ENCODE data around the gene RBAK.
"Not testable (repeated sequence)": the region's sequence is repeated elsewhere in the genome, so short reads cannot be mapped to it uniquely, and the experiment has no call there.

The RBAK gene

DNA sequence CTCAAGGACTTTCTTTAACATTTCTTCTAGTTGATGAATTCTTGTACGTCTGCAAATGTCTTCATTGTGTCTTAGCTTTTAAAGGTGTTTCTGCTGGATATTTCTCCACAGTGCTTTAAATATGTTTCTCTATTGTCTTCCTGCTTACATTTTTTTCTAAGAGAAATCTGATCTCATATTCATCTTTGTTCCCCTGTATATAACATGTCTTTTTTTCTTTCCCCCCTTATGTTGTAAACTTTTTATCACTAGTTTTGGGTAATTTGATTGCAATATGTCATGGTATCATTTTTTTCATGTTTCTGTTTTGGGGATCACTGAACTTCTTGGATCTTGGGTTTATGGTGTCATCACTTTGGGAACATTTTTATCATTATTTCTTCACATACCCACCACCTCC, 7.5 kb downstream of the RBAK start:
- DNase-seq (ENCODE audit: insufficient read length, low spot score), result no peak
- FAIRE-seq, result no peak
- TF ChIP-seq POU2F2 (IDR thresholded peaks at IDR 0.05; ENCODE audit: low read depth, low read length) (no peak), POLR2A (IDR thresholded peaks at IDR 0.05; ENCODE audit: low read depth, low read length) (no peak), TAF1 (IDR thresholded peaks at IDR 0.05; ENCODE audit: low read depth, low read length) (no peak), POLR2AphosphoS5 (IDR thresholded peaks at IDR 0.05; ENCODE audit: low read depth, low read length) (no peak), SPI1 (IDR thresholded peaks at IDR 0.05; ENCODE audit: low read depth, low read length) (no peak), PAX5 (IDR thresholded peaks at IDR 0.05; ENCODE audit: insufficient read depth, low read length, severe bottlenecking) (no peak)

DNA sequence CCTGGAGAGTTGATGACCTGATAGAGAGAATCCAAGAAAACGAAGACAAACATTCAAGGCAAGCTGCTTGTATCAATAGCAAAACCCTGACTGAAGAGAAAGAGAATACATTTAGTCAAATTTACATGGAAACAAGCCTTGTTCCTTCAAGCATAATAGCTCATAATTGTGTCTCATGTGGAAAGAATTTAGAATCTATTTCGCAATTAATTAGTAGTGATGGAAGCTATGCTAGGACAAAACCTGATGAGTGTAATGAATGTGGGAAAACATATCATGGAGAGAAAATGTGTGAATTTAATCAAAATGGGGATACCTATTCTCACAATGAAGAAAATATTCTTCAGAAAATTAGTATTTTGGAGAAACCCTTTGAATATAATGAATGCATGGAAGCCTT, 18.0 kb downstream of the RBAK start:
- no peak for DNase-seq (ENCODE audit: insufficient read length, low spot score)
- TF ChIP-seq PAX5 (IDR thresholded peaks at IDR 0.05; ENCODE audit: insufficient read depth, low read length, severe bottlenecking) (no peak), POLR2A (IDR thresholded peaks at IDR 0.05; ENCODE audit: low read depth, low read length) (no peak), TAF1 (IDR thresholded peaks at IDR 0.05; ENCODE audit: low read depth, low read length) (no peak), POLR2AphosphoS5 (IDR thresholded peaks at IDR 0.05; ENCODE audit: low read depth, low read length) (no peak), SPI1 (IDR thresholded peaks at IDR 0.05; ENCODE audit: low read depth, low read length) (no peak), POU2F2 (IDR thresholded peaks at IDR 0.05; ENCODE audit: low read depth, low read length) (no peak)
- FAIRE-seq, result no peak

DNA sequence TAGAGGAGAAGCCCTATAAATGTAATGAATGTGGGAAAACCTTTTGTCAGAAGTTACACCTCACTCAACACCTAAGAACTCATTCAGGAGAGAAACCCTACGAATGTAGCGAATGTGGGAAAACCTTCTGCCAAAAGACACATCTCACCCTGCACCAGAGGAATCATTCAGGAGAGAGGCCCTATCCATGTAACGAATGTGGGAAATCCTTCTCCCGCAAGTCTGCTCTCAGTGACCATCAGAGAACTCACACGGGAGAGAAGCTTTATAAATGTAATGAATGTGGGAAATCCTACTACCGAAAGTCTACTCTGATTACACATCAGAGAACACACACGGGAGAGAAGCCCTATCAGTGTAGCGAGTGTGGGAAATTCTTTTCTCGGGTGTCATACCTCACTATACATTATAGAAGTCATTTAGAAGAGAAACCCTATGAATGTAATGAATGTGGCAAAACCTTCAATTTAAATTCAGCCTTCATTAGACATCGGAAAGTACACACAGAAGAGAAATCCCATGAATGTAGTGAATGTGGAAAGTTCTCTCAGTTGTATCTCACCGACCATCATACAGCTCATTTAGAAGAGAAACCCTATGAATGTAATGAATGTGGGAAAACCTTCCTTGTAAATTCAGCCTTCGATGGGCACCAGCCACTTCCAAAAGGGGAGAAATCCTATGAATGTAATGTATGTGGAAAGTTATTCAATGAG, 18.9 kb downstream of the RBAK start:
- TF ChIP-seq SPI1 (IDR thresholded peaks at IDR 0.05; ENCODE audit: low read depth, low read length), result no peak
- no peak for TF ChIP-seq POU2F2 (IDR thresholded peaks at IDR 0.05; ENCODE audit: low read depth, low read length)
- no peak for TF ChIP-seq TAF1 (IDR thresholded peaks at IDR 0.05; ENCODE audit: low read depth, low read length)
- no peak for TF ChIP-seq PAX5 (IDR thresholded peaks at IDR 0.05; ENCODE audit: insufficient read depth, low read length, severe bottlenecking)
- no peak for TF ChIP-seq POLR2A (IDR thresholded peaks at IDR 0.05; ENCODE audit: low read depth, low read length)
- TF ChIP-seq POLR2AphosphoS5 (IDR thresholded peaks at IDR 0.05; ENCODE audit: low read depth, low read length), result no peak
- DNase-seq (ENCODE audit: insufficient read length, low spot score) (no peak), FAIRE-seq (no peak)

DNA sequence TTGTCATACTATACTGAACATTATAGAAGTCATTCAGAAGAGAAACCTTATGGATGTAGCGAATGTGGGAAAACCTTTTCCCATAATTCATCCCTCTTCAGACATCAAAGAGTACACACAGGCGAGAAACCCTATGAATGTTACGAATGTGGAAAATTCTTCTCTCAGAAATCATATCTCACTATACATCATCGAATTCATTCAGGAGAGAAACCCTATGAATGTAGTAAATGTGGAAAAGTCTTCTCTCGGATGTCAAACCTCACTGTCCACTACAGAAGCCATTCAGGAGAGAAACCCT, 19.4 kb downstream of the RBAK start:
- DNase-seq (ENCODE audit: insufficient read length, low spot score) (no peak), FAIRE-seq (peak; percentile 35)
- TF ChIP-seq POLR2A (IDR thresholded peaks at IDR 0.05; ENCODE audit: low read depth, low read length) (no peak), PAX5 (IDR thresholded peaks at IDR 0.05; ENCODE audit: insufficient read depth, low read length, severe bottlenecking) (no peak), POU2F2 (IDR thresholded peaks at IDR 0.05; ENCODE audit: low read depth, low read length) (no peak), TAF1 (IDR thresholded peaks at IDR 0.05; ENCODE audit: low read depth, low read length) (no peak), SPI1 (IDR thresholded peaks at IDR 0.05; ENCODE audit: low read depth, low read length) (no peak), POLR2AphosphoS5 (IDR thresholded peaks at IDR 0.05; ENCODE audit: low read depth, low read length) (no peak)

DNA sequence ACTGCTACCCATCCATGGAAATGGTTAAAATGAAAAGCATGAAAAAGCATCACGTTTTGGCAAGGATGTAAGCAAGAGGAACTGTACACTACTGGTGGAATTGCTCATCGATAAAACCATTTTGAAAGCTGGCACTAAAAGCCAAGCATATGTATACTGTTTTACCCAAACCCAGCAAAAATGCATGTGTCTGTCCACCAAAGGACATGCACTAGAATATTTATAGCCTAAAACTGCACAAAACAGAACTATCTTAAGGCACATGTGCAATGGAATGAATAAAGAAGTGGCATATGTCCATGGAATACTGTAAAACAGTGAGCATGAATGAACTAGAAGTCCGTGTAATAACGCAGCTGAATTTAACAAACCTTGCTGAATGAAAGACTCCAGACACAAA, 22.9 kb downstream of the RBAK start:
- DNase-seq (ENCODE audit: insufficient read length, low spot score) (no peak), FAIRE-seq (no peak)
- TF ChIP-seq TAF1 (IDR thresholded peaks at IDR 0.05; ENCODE audit: low read depth, low read length) (no peak), POLR2AphosphoS5 (IDR thresholded peaks at IDR 0.05; ENCODE audit: low read depth, low read length) (no peak), POLR2A (IDR thresholded peaks at IDR 0.05; ENCODE audit: low read depth, low read length) (peak; percentile 19; the same call in 1 of the 2 replicates), POU2F2 (IDR thresholded peaks at IDR 0.05; ENCODE audit: low read depth, low read length) (no peak)

DNA sequence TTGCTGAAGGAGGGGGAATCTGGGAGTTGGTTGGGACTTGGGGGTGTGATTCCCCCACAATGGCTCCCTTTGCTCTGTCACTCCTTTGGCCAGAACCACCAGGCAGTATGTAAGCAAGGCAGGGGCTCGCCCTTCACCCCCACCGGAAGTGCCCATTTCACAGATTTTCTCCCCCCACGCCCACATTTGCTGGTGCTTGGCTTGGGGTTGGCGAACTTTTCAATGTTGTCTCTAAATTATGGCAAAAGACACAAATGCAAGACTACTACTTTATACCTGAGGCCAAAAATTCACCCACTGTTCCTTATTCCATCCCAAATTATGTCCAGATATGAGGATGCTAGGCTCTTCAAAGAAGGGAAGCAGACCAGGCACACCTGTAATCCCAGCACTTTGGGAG, 24.5 kb downstream of the RBAK start:
- TF ChIP-seq TAF1 (IDR thresholded peaks at IDR 0.05; ENCODE audit: low read depth, low read length), result no peak
- TF ChIP-seq SPI1 (IDR thresholded peaks at IDR 0.05; ENCODE audit: low read depth, low read length), result no peak
- TF ChIP-seq POLR2A (IDR thresholded peaks at IDR 0.05; ENCODE audit: low read depth, low read length), result no peak
- TF ChIP-seq PAX5 (IDR thresholded peaks at IDR 0.05; ENCODE audit: insufficient read depth, low read length, severe bottlenecking), result no peak
- no peak for TF ChIP-seq POU2F2 (IDR thresholded peaks at IDR 0.05; ENCODE audit: low read depth, low read length)
- no peak for TF ChIP-seq POLR2AphosphoS5 (IDR thresholded peaks at IDR 0.05; ENCODE audit: low read depth, low read length)
- no peak for FAIRE-seq

DNA sequence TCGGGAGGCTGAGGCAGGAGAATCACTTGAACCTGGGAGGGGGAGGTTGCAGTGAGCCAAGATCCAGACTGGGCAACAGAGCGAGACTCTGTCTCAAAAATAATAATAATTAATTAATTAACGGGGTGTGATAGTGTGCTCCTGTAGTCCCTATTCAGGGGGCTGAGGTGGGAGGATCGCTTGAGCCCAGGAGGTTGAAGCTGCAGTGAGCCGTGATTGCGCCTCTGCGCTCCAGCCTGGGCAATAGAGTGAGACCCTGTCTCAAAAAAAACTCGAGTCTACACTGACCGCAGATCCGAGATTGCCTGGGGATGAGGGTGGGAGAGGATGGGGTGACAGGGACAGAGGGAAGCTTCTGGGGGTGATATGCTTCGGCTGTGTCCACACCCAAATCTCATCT, 29.5 kb downstream of the RBAK start:
- FAIRE-seq; DNase-seq (ENCODE audit: insufficient read length, low spot score): not testable (repeated sequence)

More for the DNA sequence above, 24.5 kb downstream of the RBAK start:
- no peak for DNase-seq (ENCODE audit: insufficient read length, low spot score)

DNA sequence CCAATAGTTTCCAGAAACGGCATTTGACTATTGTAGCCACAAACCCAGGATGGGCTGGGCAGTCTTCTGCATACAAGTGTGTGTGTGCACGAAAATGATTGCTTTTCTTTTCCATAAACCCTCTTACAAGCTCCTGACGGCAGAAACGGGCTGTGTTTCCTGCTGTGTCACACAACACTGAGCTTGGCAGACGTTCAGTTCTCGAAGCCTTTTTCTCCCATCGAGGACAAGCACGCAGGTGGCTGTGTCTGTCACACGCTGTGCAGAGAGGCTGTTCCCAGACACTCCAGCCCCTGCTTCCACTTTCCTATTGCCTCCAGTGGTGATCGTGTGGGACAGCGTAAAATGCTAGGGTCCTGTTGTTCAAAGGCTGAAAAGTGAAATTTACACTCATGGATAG, 32.1 kb downstream of the RBAK start:
- TF ChIP-seq POU2F2 (IDR thresholded peaks at IDR 0.05; ENCODE audit: low read depth, low read length) (no peak), TAF1 (IDR thresholded peaks at IDR 0.05; ENCODE audit: low read depth, low read length) (no peak), SPI1 (IDR thresholded peaks at IDR 0.05; ENCODE audit: low read depth, low read length) (no peak), POLR2AphosphoS5 (IDR thresholded peaks at IDR 0.05; ENCODE audit: low read depth, low read length) (no peak), PAX5 (IDR thresholded peaks at IDR 0.05; ENCODE audit: insufficient read depth, low read length, severe bottlenecking) (no peak), POLR2A (IDR thresholded peaks at IDR 0.05; ENCODE audit: low read depth, low read length) (no peak)
- FAIRE-seq (no peak), DNase-seq (ENCODE audit: insufficient read length, low spot score) (no peak)

DNA sequence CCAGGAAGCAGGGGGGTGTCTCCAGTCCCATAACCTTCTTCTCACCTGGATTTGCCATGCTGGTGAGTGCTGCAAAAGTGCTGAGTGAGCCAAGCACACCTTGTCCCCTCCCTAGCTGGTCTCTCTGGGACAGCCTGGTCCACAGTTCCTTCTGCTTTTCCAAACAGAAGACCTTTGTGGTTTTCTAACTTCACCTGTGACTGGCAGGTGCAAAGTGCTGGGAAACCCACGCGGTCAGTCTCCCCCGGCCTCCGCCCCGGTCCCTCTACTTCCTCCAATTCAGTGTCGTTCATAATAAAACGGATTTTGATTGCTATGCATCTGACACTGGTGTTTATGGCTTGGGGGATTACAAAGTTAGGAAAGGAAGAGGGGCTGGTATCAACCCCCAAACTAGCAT, 37.1 kb downstream of the RBAK start:
- FAIRE-seq (no peak), DNase-seq (ENCODE audit: insufficient read length, low spot score) (no peak)
- no peak for TF ChIP-seq POU2F2 (IDR thresholded peaks at IDR 0.05; ENCODE audit: low read depth, low read length)
- TF ChIP-seq TAF1 (IDR thresholded peaks at IDR 0.05; ENCODE audit: low read depth, low read length), result no peak
- TF ChIP-seq POLR2A (IDR thresholded peaks at IDR 0.05; ENCODE audit: low read depth, low read length), result no peak
- no peak for TF ChIP-seq POLR2AphosphoS5 (IDR thresholded peaks at IDR 0.05; ENCODE audit: low read depth, low read length)
- TF ChIP-seq SPI1 (IDR thresholded peaks at IDR 0.05; ENCODE audit: low read depth, low read length), result no peak
- no peak for TF ChIP-seq PAX5 (IDR thresholded peaks at IDR 0.05; ENCODE audit: insufficient read depth, low read length, severe bottlenecking)

DNA sequence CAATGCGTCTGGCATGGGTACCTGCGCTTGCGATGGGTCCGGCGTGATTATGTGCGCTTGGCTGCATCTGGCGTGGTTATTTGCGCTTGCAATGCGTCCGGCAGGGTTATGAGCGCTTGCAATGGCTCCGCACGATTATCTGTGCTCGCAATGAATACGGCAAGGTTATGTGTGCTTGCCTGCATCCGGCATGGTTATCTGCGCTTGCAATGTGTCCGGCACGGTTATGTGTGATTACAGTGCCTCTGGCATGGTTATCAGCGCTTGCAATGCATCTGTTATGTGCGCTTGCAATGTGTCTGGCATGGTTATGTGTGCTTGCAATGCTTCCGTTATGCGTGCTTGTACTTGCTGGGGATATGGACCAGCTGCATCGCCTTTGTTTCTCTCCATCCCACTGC, 37.7 kb downstream of the RBAK start:
- DNase-seq (ENCODE audit: insufficient read length, low spot score), result no peak
- TF ChIP-seq PAX5 (IDR thresholded peaks at IDR 0.05; ENCODE audit: insufficient read depth, low read length, severe bottlenecking) (no peak), TAF1 (IDR thresholded peaks at IDR 0.05; ENCODE audit: low read depth, low read length) (no peak), SPI1 (IDR thresholded peaks at IDR 0.05; ENCODE audit: low read depth, low read length) (no peak), POLR2AphosphoS5 (IDR thresholded peaks at IDR 0.05; ENCODE audit: low read depth, low read length) (no peak), POU2F2 (IDR thresholded peaks at IDR 0.05; ENCODE audit: low read depth, low read length) (no peak), POLR2A (IDR thresholded peaks at IDR 0.05; ENCODE audit: low read depth, low read length) (no peak)
- FAIRE-seq, result no peak

Measured in GM12891 (cell line).